ENCODE data around the gene SLC36A3.

Gene SLC36A3

DNA sequence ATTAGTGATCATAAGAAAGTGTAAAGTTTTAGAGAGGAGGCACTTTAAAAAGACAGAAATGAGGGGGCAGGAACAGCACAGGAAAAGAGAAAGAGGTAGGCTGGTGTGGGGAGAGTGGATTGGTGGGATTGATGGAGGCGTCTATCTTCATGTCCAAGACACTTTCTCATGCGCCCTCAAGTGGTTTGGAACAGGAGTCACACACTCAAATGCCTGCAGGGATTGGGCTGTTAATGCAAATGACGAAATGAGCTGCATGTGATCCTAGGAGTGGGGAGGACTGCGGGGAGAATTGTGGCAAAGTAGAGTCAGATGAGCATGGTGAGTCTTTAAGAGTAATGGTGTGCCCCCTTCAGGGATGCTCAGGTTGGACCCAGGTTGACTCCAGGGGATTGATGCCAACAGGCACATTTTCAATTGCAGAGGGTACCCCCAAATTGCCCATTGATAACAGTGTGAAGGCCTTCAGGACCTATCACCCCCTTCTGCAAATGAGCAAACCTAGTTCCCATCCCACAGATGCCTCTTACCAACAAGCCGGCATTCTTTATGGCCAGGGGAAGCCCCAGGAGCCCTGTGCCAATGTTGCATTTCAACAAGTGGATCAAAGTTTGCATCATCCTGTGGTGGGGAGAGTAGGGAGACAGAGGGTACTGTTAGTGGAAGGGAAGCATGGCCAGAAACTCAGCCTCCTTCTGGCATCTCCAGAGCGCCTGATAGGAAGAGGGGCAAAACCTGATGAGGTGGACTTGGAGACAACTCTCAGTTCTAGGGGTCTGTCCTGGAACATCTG lies 5.3 kb downstream of the SLC36A3 start:
- DNase-seq: peak; percentile 41

DNA sequence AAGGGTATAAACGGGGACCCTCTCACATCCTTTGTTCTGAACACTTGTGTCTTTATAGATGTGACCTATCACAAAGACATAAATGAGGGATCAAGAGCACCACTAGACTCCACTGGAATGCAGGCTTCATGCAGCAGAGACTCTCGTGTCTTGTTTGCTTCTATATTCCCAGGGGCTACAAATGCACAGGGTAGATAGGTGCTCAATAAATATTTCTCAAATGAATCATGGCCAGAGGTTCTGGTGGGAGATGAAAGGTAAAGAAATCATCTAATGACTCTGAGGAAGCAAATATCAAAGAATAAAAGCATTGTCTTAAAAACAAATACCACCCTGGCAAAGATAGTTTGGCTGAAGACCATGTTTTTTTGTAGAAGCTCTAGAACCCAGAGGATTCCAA lies 6.6 kb downstream of the SLC36A3 start:
- no peak for DNase-seq

DNA sequence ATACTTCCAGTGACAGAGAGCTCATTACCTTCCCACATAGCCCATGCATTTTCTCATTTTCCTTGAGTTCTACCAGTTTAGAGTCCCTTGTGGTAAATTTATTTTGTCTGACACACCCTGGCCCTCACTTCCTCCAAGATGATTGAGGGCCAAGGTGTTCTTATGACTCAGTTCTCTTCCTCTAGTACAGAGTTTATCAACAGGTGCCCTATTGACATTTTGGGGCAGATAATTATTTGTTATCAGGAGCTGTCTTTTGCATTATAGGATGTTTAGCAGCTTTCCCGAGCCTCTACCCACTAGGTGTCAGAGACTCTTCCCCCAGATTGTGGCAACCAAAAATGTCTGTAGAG lies 7.1 kb downstream of the SLC36A3 start:
- DNase-seq: no peak

DNA sequence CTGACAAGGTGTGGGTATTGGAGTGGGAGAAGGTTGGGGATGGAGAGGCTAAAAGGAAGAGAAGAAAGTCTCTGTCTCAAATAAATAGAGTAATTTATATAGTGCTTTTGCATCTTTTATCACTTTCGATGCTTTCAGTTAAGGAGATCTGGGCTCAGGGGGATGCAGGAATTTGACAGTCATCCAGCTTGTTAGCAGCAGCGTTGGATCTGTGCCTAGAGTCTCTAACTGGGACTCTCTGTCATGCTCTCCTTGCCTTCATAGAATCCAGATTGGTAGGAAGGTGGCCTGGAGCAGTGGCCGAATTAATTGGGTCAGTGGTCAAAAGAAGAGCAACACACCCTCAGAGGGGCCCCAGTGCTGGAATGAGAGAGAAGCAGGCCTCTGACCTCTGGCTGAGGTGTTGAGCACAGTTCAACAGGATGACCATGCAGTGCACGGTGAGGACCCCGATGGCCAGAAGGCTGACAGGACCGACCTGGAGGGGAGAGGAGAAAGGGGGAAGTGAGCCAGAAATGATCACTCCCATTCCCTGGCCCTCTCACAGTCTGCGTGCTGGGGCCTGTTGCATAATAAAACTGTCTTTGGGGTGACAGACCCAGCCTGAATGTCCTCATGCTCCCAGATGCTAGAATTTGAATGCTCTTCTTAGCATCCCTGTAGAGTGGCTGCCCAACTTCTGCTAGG lies 7.6 kb downstream of the SLC36A3 start:
- no peak for DNase-seq

DNA sequence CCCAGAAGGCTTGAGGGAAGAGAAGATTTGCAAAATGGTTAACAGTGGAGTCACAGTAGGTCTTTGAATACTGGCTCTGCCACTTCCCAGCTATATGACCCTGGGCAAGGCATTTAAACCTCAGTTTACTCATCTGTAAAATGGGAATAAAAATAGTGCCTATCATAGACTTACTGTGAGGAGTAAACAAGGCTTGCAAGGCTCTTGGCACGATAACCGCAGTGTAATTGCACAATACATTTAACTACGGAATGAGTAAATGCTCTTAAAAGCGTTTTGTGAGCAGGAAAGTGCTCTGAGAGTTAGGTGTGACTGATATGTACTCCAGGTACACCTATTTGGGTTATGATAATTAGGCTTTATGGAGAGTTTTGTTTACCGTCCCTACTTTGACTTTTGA lies 8.4 kb downstream of the SLC36A3 start:
- no peak for DNase-seq

DNA sequence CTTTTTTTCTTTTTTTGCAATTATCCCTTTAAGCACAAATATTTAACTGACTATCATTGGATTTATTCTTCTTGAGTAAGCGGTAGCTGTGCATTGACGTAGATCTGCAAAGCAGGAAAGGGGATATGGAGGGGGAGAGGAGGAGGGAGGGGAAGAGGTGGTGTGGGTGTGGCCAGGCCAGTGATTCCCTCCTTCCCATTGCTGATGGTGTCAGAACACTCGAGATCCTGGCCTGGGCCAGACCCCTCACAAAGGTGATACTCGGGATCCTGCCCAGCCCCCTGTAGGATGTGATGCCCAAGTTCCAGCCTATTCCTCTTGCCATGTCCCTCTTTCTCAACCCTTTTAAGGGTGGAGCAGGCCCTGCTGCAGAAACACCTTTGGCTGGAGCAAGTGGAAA lies 9.9 kb downstream of the SLC36A3 start:
- no peak for DNase-seq

DNA sequence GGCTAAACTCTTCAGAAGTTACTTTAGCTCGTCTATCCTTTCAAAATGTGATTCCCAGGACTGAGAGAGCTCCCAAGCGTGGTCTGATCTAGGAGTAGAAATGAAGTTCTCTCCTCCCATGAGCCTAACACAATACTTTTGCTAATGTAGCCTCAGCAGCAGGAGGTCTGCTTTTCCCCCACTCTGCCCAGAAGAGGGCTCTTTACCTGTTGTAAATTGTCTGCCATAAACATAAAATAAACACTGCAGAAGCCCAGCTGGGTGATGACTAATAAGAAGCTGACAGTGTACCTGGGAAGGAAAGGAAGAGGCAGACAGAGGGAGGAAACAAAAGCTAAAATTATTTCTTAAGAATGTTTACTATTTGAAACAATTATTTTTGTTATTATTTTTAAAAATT lies 15.4 kb downstream of the SLC36A3 start:
- no peak for DNase-seq

DNA sequence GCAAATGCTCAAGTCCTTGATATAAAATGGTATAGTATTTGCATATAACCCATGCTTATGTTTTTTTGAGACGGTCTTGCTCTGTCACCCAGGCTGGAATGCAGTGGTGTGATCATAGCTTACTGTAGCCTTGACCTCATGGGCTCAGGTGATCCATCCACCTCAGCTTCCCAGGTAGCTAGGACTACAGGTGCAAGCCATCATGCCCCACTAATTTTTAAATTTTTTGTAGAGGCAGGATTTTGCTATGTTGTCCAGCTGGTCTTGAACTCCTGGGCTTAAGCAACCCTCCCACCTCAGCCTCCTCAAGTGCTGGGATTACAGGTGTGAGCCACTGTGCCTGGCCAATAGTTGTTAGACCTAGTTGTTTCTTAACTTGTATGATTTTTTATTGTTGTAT lies 17.3 kb downstream of the SLC36A3 start:
- DNase-seq: no peak

DNA sequence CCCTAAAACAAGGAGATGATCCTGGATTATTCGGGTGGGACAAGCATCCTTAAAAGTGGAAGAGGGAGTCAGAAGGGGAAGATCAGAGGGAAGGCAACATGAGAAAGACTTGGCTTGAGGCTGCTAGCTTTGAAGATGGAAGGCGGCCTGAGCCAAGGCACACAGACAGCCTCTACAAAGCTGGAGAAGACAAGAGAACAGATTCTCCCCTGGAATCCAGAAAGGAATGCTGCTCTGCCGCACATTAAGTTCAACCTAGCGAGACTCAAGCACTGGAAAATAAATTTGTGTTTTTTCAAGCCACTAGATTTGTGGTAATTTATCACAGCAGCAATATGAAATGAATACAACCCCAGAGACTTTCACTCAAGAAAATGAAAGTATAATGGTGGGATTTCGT lies 17.9 kb downstream of the SLC36A3 start:
- no peak for DNase-seq

DNA sequence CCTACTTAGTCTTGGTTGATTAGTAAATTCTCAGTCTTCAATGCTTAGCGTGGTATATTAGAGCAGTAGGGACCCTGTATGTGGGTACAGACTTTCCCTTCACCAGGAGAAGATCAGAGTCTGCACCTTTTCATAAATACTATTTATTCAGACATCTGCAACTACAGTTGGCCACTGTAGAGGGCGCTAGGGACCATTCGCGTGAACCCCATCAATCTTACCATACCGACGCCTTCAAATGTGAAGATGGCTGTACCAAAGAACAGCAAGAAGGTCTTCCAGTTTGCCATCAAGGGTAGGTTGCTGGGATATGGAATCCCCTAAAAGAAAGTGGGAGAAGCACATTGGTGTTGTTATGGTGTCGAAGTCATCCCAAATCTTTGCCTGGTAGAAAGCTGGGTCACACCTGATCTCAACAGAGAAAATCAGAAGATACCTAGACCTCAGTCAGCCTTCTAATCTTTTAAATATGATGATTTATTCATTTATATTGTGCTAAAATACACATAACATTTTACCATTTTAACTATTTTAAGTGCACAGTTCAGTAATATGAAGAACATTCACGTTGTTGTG lies 19.1 kb downstream of the SLC36A3 start:
- no peak for DNase-seq

DNA sequence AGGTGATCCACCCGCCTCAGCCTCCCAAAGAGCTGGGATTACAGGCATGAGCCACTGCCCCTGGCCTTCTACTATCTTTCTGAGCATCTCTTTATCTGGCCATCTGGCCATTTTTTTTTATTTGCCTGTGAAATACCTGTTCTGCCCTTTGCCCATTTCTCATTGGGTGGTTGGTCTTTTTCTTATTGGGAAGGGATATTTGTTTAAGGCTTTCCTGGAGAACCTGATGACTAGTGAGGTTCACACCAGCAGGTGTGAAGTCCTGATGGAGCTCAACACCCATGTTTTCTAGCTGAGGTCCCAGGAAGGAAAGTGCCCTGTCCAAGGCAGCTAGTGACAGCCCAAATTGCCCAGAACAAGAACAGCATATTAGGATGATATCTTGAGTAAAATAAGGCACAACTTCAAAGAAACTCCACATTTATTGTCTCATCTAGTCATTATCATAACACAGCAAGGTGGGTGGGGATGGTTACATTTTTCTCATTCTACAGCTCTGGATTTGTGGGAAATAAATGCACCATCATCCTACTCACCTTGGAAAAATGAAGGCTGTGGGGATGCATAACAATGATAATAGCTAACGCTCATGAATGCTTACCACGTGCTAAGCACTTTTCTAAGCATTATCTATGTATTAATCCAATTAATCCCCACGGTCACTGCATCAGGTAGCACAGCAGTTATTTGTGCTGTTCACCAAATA lies 20.3 kb downstream of the SLC36A3 start:
- DNase-seq: no peak

DNA sequence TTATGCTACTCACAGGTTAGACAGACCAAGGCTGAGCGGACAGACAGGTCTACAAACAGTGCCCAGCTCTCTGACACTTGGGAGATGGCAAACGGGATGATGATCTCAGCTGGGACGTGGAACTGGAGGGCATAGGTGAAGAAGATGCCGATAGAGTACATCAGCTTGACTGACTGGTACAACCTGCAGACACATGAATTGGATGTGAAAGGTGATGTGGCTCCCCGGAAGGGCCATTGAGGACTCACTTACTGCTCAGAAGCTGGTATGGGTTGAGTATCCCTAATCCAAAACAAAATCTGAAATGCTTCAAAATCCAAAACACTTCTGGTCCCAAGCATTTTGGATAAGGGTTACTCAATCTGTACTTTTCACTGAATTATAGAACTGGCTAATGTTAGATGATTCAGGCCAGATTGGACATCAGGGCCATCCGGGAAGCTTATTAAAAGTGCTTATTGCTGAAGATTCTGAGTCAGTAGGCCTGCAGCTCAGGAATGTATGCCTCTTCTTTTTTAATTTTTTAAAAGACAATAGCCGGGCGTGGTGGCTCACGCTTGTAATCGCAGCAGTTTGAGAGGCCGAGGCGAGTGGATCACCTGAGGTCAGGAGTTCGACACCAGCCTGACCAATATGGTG lies 22.4 kb downstream of the SLC36A3 start:
- no peak for DNase-seq

DNA sequence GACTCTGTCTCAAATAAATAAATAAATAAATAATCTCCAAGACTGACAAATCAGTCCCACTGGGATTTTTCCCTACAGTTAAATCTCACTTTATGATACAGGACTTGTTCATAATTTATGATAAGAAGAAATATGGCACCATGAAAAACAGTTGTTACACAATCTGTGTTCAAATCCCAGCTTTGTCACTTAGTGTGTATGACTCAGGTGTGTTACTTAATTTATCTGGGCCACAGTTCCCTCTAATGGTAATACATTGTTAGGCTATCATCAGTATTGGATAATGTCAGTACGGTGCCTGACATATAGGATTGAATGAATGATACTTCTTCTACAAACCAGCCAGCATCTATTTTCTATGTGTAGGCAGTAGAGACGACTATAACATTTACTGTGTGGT lies 23.1 kb downstream of the SLC36A3 start:
- no peak for DNase-seq

DNA sequence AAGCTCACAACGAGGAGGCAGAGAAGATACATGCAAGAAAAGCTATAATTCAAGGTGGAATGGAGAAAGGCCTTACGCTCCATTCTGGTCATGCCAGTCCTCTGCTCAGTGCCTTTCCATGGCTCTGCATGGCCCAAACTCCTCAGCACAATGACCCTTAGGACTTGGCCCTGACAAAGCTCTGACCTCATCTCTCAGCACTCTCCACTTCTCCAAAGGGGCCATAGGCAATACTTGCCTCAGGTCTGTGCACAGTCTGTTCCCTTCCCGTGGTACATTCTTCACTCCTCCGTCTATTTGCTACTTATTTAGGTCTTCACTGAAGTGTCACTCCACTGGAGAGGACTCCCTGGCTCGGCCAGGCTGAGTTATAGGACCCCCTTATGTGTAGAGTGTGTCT lies 24.7 kb downstream of the SLC36A3 start:
- no peak for DNase-seq

DNA sequence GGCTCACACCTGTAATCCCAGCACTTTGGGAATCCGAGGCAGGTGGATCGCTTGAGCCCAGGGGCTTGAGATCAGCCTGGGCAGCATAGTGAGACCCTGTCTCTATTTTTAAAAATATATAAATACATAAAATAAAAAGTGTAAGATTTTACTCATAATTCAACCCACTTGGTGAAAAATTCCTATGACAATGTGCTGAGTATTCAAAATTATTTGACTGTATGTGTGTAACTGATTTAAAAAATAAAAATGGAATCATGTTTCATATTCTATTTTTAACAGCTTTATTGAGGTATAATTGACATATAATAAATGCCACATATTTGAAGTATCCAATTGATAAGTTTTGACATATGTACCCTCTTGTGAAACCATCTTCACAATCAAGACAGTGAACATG lies 27.8 kb downstream of the SLC36A3 start:
- no peak for DNase-seq

DNA sequence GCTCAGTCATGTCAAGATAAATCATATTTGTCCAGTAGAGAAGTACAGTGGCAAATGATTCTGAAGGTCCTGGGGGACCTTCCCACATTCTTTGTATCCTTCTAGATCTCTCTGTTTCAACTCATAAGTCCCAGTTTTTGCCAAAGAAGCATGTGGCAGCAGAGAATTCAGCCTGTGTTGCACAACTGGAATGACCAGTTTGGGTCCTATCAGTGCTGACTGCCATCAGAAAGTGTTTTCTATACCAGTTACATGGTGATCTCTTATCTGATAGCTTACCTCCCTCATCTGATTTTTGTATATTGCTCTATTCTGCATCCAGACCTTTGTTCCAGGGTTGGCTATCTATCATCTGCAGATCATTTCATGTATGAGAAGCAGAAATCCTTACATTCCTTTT lies 28.9 kb downstream of the SLC36A3 start:
- DNase-seq: no peak

DNA sequence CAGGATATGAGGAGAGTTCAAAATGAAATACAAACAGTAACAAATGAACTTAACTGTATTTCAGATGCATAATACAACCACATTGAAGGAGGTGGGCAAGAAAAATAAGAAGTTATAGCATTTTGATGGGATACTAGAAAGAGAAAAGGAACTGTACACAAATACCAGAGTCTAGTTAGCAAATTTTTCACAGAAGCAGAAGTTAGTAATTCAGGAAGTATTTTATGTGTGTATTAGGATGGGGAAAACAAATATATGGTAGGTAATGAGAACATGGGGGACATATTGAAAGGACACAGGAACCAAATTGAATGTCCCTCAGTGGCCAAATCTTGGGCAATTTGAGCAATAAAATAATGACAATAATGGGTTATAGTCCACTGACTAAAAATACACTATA lies 32.2 kb downstream of the SLC36A3 start:
- DNase-seq: no peak

DNA sequence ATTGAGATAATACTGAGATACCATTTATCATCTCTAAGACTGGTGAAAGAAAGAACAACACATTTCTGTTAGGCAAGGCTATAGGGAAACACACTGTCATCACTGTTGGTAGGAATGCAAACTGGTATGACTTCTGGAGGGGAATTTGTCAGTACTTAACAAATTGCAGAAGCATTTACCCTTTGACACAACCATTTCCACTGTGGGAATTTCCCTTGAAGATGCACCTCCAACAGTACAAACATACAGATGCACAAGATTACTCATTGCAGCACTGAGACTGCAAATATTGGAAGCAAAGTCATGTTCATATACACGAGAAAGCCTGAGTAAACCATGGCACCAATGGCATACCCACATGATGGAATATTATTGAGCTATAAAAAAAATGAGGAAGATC lies 33.0 kb downstream of the SLC36A3 start:
- no peak for DNase-seq

DNA sequence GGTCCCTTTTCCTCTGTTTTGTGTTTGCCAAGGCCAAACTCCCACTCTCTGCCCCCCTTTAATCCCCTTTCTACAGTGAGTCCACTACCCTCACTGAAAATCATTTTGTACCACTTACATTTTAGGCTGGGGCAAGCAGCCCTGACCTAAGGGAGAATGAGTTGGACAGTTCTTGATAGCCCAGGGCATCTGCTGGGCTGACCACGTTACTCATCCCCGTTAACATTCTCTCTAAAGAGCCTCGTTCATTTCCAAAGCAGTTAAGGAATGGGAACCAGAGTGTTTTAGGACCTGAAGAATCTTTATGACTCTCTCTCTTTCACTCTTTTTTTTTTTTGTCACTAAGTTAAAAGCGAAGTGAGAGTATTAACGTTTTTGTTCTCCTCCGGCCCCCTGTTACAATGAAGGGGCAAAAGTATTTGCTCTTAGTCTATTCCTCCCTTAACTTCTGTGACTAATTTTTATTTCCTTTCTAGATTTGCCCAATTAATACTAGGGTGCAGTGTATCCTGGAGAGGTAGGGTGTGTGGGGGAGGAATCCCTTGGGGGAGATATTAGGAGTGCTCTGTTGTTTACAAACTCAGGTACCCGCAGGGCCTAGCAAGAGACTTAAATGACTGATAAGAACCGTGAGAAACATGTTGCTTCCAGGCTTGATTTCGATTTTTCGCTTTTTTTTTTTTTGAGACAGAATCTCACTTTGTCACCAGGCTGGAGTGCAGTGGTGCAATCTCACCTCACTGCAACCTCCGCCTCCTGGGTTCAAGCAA lies 35.9 kb downstream of the SLC36A3 start:
- DNase-seq: no peak

DNA sequence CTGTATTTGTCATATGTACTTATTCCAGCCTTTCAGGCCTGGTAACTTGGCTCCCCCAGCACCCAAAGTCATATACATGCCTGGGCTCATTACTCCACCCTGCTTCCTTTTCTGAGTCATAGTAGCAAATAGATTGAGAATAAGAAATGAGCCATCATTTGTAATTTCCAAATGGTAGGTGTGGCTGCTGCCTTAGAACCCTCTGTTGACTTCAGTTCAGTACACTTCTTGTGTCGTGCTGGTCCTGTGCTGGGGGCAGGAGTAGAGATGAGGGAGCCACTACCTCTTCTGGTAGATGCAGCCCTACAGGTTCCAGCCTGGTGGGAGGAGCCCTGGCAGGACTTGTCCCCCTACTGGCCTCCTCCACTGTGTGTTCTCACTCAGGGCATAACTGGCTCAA lies 39.5 kb downstream of the SLC36A3 start:
- DNase-seq: no peak

DNA sequence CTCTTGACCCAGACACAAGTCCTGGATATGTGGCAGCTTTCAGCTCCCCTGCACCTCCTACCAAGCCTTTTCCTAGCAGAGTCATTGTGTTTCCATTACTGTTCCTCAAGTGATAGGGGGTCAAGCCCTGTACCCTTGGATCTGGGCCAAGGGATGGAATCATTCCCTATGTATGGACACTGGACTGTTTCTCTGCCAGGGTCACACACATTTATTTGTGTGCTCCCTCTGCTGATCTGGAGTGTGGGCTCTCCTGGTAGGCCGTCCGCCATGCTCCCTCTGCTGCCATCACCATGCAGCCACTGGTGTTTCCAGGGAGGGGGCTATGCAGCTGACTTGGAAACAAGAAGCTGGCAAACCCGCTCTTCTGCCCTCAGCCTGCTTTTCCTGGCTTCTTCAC lies 41.0 kb downstream of the SLC36A3 start:
- DNase-seq: no peak

DNA sequence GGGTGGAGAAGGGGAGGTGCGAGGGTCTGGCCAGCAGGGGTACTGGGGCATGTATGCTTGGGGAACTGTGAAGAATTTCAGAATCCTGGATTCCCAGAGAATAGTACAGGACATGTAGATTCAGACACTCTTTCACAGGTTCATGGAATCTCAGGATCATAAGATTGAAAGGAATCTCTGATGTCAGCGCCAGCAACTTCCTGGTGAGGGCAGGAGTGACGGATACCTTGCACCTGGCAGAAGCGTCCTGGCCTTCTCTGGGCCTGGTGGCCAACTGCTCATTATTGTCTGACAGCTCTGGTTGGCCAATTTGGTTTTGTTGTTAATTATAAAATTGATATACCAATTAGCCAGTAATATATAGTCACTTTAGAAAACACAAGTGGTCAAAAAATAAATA lies 43.6 kb downstream of the SLC36A3 start:
- DNase-seq: no peak

DNA sequence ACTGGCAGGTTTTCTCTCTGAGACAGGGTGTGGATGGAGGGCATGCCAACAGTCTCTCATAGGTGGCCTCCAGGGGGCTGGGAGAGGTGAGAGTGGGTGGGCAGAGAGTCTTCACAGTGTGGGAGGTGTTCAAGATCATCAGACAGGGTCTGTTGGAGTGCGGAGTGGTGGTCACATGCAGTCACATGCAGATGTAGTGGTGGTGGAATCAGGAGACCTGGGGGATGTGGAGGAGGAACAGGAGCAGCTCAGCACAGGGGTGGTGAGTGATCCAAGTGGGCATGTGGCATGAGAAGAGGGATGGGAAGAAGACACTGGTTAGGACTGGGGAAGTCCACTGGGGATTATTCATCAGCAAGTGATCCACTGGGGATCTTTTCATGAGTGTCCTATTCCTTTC lies 44.8 kb downstream of the SLC36A3 start:
- no peak for DNase-seq
